GM12865 (cell line): ENCODE results near the gene BTBD16.

Experiments
- DNase-seq: peaks from one replicate; pipeline ENCODE4 v3.0.0; 2010; ENCODE audit warnings: low read depth
- H3K4me3 ChIP-seq: 2 replicates; pipeline ENCODE4 v1.5.1; 2011; ENCODE audit warnings: mild to moderate bottlenecking, low read depth, low read length, control low read depth
- CTCF ChIP-seq: IDR thresholded peaks from 2 replicates; pipeline ENCODE4 v1.5.1; 2011; ENCODE audit warnings: low read length, control low read depth, low read depth, inconsistent platforms; ENCODE audit not compliant: insufficient read depth; ENCODE audit errors: missing control alignments

BTBD16 gene

GRCh38 chr10:122271076-122271475 lies at the start of gene BTBD16:
TSS of gene BTBD16 (plus strand) at chr10:122271296. CDS start at chr10:122275082, 3,786 bp downstream.
- H3K4me3 ChIP-seq, result no peak within 1 kb of the TSS

GRCh38 chr10:122221958-122222357 lies 49.1 kb upstream of the BTBD16 start:
- DNase-seq, result no peak
- TF ChIP-seq CTCF, result no peak
- no peak overlapping the region for H3K4me3 ChIP-seq

More at GRCh38 chr10:122271076-122271475, at the start of gene BTBD16:
- no peak for DNase-seq
- no peak for TF ChIP-seq CTCF

- no peak for DNase-seq
- H3K4me3 ChIP-seq, result no peak overlapping the region
- no peak for TF ChIP-seq CTCF
These were observed 48.5 kb upstream of the BTBD16 start for GRCh38 chr10:122222638-122223037.

GRCh38 chr10:122224159-122224558 lies 46.9 kb upstream of the BTBD16 start:
- DNase-seq, result no peak
- H3K4me3 ChIP-seq, result no peak overlapping the region
- no peak for TF ChIP-seq CTCF

- DNase-seq, result no peak
- no peak for TF ChIP-seq CTCF
- no peak overlapping the region for H3K4me3 ChIP-seq
These were observed 45.8 kb upstream of the BTBD16 start for GRCh38 chr10:122225330-122225729.

GRCh38 chr10:122227754-122228153 lies 43.3 kb upstream of the BTBD16 start:
- no peak for TF ChIP-seq CTCF
- no peak overlapping the region for H3K4me3 ChIP-seq
- DNase-seq, result no peak

- H3K4me3 ChIP-seq, result no peak overlapping the region
- no peak for DNase-seq
- TF ChIP-seq CTCF, result no peak
These were observed 41.4 kb upstream of the BTBD16 start for GRCh38 chr10:122229666-122230065.
